Mesenteric fat pad (tissue), 1 donor: ENCODE data around the gene IGFBP2. TPM values are rescaled to one million over a fixed set of nuclear protein-coding genes. Genes with fewer than 3 reads are reported as not detected.
"Not testable (repeated sequence)": the region's sequence is repeated elsewhere in the genome, so short reads cannot be mapped to it uniquely, and the experiment has no call there.

ENCODE experiments used
- DNase-seq: peaks from one replicate; pipeline ENCODE4 v3.0.0-alpha.2; 2020; ENCODE audit warnings: low spot score
- long read RNA-seq: library from polyadenylated mRNA; unstranded; transcript quantifications from one replicate; pipeline ENCODE4 v2.0.0, GENCODE V29; 2020
- total RNA-seq: library from RNA; stranded (reverse); fragmentation: NEBNext Ultra II Directional; extraction: Animal tissue kit (Norgen Biotek cat#: 25700); gene quantifications from one replicate; pipeline ENCODE4 v1.2.1, GENCODE V29; 2021
- donor health status: DM: yes; HTN: yes; CAD: no.

Gene IGFBP2, protein sequence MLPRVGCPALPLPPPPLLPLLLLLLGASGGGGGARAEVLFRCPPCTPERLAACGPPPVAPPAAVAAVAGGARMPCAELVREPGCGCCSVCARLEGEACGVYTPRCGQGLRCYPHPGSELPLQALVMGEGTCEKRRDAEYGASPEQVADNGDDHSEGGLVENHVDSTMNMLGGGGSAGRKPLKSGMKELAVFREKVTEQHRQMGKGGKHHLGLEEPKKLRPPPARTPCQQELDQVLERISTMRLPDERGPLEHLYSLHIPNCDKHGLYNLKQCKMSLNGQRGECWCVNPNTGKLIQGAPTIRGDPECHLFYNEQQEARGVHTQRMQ
- total RNA-seq, result 59.9 TPM
- long read RNA-seq, partial matches to known transcripts, result 0 of 4 reads
- long read RNA-seq, other reads (novel, unspliced or antisense), result 0 of 4 reads

DNA sequence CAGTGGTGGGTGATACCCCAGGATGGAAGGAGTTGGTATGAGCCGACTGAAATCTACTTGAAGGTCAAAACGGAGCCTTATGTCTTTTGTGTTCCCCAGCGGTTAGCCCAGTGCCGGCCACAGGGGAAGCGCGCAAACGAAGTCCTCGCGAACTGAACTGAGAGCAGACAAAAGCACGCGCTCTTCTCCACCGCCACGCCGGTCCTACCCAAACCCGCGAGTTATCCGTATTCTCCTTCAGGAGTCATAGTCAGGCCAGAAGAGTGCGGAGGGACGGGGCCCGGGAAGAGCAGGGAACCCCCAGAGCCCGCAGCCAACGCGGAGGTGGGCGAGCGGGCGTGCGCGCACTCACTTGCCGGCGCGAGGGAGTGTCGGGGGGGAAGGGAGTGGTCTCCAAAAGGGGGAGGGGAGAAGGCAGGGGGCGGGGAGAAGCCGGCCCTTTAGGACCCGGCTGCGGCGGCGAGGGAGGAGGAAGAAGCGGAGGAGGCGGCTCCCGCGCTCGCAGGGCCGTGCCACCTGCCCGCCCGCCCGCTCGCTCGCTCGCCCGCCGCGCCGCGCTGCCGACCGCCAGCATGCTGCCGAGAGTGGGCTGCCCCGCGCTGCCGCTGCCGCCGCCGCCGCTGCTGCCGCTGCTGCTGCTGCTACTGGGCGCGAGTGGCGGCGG is at the start of gene IGFBP2:
IGFBP2 (plus strand) TSS at position 469 of the 664 bp plus-strand sequence; CDS start at position 573, 104 bp downstream.
- no peak for DNase-seq

DNA sequence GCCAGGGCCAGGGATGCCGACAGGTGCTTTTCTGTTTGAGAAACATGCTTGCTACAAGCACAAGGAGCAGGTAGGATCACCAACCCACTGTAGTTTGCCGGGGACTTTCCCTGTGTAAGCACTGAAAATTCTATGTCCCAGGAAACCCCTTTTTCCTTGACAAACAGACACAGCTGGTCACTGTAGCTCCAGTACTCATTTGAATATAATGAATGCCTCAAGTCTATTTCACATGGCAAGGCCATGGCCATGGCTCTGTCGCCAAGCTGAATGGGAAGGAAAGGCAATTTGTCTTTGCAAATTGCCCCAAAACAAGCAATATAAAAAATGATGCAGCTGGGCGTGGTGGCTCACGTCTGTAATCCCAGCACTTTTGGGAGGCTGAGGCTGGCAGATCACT is 49.6 kb upstream of the IGFBP2 start:
- DNase-seq, result no peak

DNA sequence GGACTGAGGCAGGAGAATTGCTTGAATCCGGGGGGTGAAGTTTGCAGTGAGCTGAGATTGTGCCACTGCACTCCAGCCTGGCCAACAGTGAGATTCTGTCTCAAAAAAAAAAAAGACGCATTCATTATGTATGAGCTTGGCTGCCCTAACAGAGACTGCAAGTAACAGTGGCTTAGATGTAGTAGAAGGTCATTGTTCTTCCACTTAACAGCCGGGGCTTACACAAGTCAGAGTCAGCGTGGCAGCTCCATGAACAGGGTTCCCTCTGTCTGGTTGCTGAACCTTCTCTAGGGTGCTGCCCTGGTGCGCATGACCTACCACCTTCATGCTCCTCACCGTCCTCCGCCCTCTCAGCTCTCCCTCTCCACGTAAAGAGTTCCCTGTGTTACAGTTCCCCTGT is 49.1 kb upstream of the IGFBP2 start:
- no peak for DNase-seq

- no peak for DNase-seq
Observed at GRCh38 chr2:216585441-216585840, 47.8 kb upstream of the IGFBP2 start.

DNA sequence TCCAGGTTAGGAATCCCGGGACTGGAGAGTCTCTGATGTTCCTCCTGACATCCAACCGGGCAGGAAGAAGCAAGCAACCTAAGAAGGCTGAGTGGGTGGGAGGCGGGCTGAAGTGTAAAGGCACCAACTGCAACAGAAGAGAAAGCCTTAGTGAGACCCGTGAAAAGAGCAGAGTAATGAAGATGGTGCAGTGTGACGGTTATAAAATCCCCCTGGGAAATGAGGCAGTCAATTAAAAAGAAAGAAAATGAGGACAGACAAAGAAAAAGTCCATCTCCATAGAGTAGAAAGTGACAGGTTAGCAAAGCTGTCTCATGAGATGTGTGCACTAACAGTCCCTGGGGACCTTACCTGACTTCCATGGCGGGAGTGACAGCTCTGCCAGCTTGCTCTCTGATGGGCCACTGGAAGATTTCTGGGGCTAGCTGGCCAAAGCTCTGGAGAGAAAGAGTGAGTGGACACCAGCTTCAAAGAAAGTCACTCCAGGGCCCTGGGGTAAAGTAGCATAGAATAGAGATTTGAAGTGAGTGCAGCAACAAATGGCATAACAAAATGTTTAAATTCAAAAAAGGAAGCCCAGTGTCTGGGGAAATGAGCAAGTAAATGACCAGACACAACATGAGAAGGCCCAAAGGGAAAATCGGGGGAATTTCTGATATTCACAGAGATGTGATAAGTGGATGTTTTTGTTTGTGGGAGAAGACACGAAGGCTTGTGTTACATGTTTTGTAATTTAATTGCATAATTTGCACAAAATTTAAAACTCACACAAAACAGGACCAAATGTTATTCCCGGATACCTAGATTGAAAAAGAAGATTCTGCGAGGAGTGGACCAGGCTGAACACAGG is 44.1 kb upstream of the IGFBP2 start:
- no peak for DNase-seq

- no peak for DNase-seq
Observed at GRCh38 chr2:216589791-216590190, 43.4 kb upstream of the IGFBP2 start.

DNA sequence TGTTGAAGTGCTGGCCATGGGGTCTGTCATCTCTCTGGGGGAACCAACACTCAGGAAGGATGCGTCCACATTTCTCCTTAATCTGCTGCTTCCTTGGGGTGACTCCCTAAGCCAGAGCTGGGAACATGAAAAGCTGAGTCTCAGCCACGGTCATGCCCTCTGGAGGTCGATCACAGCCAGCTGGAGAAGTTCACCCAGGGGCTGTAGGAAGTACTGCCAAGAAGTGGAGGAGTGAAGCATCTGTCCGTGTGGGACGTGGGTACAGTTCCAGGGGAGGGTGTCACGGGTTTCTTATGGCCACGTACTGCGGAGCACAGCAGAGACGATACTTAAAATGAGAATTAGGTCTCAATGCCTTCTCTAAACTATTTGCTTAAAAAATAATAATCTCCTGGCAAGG is 42.4 kb upstream of the IGFBP2 start:
- DNase-seq, result no peak

DNA sequence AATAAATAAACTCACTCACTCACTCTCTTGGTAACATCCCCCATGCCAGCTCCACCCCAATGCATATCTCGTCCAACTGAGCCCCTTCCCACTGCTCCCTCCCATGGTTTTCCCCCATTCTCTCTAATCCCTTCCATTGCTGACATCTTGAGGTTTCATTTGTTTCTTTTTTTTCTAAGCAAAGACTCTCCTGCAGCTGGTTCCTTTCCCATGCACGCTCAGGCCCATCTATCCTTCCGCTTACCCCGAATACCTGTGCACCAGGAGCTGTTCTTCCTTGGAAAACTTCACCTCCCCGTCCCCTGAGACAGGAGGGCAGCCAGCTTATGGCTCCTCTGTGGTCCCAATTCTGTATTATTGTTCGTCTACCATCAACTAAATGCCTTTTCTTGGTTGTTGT is 41.7 kb upstream of the IGFBP2 start:
- no peak for DNase-seq

DNA sequence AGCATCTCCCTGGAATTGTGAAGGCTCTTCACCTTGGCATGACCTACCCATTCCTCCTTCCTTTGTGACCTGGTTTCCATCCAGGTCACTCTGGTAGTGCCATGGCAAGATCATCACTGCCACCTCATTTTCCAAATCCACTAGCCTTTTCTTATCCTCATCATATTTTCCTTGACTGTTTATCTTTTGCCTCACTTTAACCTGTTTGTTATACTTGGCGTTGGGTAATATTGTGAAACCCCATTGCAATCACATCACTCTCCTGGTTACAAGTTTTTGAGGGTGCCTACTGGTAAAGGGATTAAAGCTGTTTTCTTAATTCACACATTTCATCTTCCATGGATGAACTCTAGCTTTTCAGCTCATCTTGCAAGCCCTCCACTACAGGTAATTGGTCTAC is 39.1 kb upstream of the IGFBP2 start:
- DNase-seq, result no peak

- DNase-seq, result no peak
Observed at GRCh38 chr2:216596236-216596979, 36.8 kb upstream of the IGFBP2 start.

DNA sequence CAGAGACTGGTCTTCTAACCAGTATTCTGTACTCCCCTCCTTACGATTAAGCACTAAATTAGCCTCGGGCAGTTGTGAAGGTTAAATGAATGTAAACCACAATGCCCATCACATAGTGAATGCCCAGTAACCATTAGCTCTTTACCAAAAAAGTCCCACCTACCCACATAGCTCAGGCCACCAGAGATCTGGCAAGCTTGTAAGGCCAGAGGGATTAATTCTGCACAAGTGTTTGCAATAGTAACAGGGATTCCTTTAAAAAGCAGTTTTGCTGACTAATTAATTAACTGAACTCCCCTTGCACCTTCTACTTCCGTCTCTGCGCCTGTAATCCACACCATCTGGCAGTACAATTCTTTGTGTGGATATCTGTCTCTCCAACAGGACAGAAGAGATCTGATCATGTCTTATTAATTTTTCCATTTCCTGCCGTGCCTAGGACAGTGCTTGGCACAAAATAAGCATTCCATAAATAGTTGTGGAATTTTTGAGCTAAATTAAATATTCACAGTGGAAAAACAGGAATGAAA is 36.2 kb upstream of the IGFBP2 start:
- DNase-seq, result no peak

- DNase-seq, result not testable (repeated sequence)
Observed at GRCh38 chr2:216597825-216598224, 35.4 kb upstream of the IGFBP2 start.

- no peak for DNase-seq
Observed at GRCh38 chr2:216601632-216602409, 31.4 kb upstream of the IGFBP2 start.

DNA sequence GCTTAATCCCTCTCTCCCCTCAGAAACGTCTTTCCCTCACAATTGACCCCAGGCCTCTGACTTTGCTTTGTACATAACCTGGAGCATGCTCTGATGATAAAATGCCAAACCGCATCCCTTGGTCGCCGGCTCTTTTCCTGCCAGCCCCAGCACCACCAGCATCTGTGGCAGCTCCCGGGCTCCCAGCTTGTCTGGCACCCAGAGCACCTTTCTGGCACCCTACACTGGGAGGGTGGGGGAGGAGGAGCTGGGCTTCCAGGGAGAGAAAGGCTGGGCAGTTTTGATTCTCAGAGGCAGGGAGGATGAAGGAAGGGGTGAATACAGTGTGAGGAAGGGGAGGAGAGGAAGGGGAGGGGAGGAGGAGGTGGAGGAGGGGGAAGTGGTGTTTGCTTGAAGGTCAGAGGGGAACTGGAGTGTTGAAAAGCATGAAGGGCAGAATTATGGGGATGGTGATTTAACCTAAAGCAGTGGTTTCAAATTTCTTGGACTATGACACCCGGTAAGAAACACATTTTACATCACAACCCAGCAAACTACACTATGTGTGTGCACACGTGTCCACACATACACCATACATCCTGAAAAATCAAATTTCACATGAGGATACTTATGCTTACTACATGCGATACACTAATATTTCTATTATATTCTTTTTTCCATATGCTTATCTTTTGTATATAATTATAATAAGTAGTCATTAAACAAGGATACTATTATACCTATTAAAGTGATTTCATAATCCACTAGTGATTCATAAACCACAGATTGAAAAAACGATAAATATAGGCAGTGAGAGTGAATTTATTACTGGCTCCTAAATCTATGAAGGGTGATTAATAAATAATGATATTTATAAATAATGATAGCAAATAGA is 30.0 kb upstream of the IGFBP2 start:
- DNase-seq, result no peak

GRCh38 chr2:216603884-216604245 is 29.4 kb upstream of the IGFBP2 start:
- no peak for DNase-seq

GRCh38 chr2:216604458-216604857 is 28.8 kb upstream of the IGFBP2 start:
- DNase-seq, result no peak

GRCh38 chr2:216606551-216607276 is 26.5 kb upstream of the IGFBP2 start:
- no peak for DNase-seq

DNA sequence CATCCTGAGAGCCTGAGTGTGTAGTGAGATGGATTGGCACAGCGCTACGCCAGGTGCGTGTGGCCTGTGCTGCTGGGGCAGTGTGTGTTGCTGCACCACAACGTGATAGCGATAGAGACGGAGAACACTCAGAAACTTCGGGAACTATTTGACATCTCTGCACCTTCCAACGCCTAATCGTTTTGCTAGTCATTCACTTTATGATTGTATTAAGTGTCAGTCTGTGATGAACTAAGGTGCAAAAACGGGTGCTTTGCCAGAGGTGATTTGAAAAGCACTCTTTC is 26.0 kb upstream of the IGFBP2 start:
- DNase-seq, result no peak

- no peak for DNase-seq
Observed at GRCh38 chr2:216608525-216608924, 24.7 kb upstream of the IGFBP2 start.
